ENCODE data around the gene SCN3B. TPM values are rescaled to one million over a fixed set of nuclear protein-coding genes. Genes with fewer than 3 reads are reported as not detected.

SCN3B gene
- total and polyA plus RNA-seq, 4 donors = 0.05 to 0.17 (median 0.05) TPM; not detected in 1

GRCh38 chr11:123696183-123696582 lies 41.8 kb upstream of the SCN3B start:
- no peak for TF ChIP-seq TAF1 (conservative IDR thresholded peaks at IDR 0.05)
- TF ChIP-seq RXRA (IDR thresholded peaks at IDR 0.05) = no peak
- no peak for TF ChIP-seq ATF3 (IDR thresholded peaks at IDR 0.05)
- no peak for TF ChIP-seq ZBTB33 (IDR thresholded peaks at IDR 0.05)
- TF ChIP-seq SP1 (IDR thresholded peaks at IDR 0.05) = no peak
- TF ChIP-seq MAX (IDR thresholded peaks at IDR 0.05) = no peak
- TF ChIP-seq FOXA2 (IDR thresholded peaks at IDR 0.05) = no peak
- TF ChIP-seq JUND (IDR thresholded peaks at IDR 0.05) = no peak
- no peak for TF ChIP-seq HNF4A (conservative IDR thresholded peaks at IDR 0.05)
- no peak for TF ChIP-seq GABPA (IDR thresholded peaks at IDR 0.05 in 1 of 2, conservative IDR thresholded peaks at IDR 0.05 in 1 of 2)
- no peak for TF ChIP-seq RAD21 (IDR thresholded peaks at IDR 0.05)
- no peak for TF ChIP-seq NR2F2 (IDR thresholded peaks at IDR 0.05)
- TF ChIP-seq HNF4G (IDR thresholded peaks at IDR 0.05) = no peak
- TF ChIP-seq CTCF (IDR thresholded peaks at IDR 0.05; ENCODE audit: low read depth, low read length, missing input control) = no peak
- no peak for TF ChIP-seq FOXA1 (IDR thresholded peaks at IDR 0.05)
- TF ChIP-seq REST (IDR thresholded peaks at IDR 0.05) = no peak
- no peak for TF ChIP-seq EGR1 (IDR thresholded peaks at IDR 0.05; ENCODE audit: low read depth in 2 of 2)
- no peaks in the 10 kb centered on the region for H3K4me1 ChIP-seq (ENCODE audit: control insufficient read depth in 4 of 4, insufficient read depth in 4 of 4, low read length in 3 of 4)
- peaks cover 0 to 8% (median 0%) of the 10 kb centered on the region in 4 donors for H3K27me3 ChIP-seq (ENCODE audit: control insufficient read depth in 4 of 4, insufficient read depth in 4 of 4, low read length in 3 of 4)
- H3K9me3 ChIP-seq (ENCODE audit: control insufficient read depth in 4 of 4, low read length in 3 of 4) = no peaks in the 10 kb centered on the region
- no peaks in the 10 kb centered on the region for H3K36me3 ChIP-seq (ENCODE audit: control insufficient read depth in 4 of 4, insufficient read depth in 3 of 4, low read depth in 1 of 4, low read length in 3 of 4)
- no peak overlapping the region for H3K27ac ChIP-seq (ENCODE audit: low read depth in 1 of 2, low read length in 2 of 2)
- DNase-seq (ENCODE audit: low spot score) = no peak
- H3K9ac ChIP-seq (ENCODE audit: low read depth in 1 of 2, low read length in 2 of 2) = no peak overlapping the region
- no peak overlapping the region for H3K4me3 ChIP-seq (ENCODE audit: low read depth in 1 of 3, low read length in 3 of 3)
- 91% methylated on average over 2 of the region's 2 CpGs for WGBS

GRCh38 chr11:123695231-123695630 lies 40.8 kb upstream of the SCN3B start:
- Histone ChIP-seq H3K4me3 (ENCODE audit: low read depth in 1 of 3, low read length in 3 of 3) (no peak overlapping the region), H3K27ac (ENCODE audit: low read depth in 1 of 2, low read length in 2 of 2) (no peak overlapping the region), H3K4me1 (ENCODE audit: control insufficient read depth in 4 of 4, insufficient read depth in 4 of 4, low read length in 3 of 4) (no peaks in the 10 kb centered on the region), H3K9ac (ENCODE audit: low read depth in 1 of 2, low read length in 2 of 2) (no peak overlapping the region), H3K9me3 (ENCODE audit: control insufficient read depth in 4 of 4, low read length in 3 of 4) (no peaks in the 10 kb centered on the region), H3K27me3 (ENCODE audit: control insufficient read depth in 4 of 4, insufficient read depth in 4 of 4, low read length in 3 of 4) (peaks cover 0 to 8% (median 0%) of the 10 kb centered on the region in 4 donors), H3K36me3 (ENCODE audit: control insufficient read depth in 4 of 4, insufficient read depth in 3 of 4, low read depth in 1 of 4, low read length in 3 of 4) (no peaks in the 10 kb centered on the region)
- no peak for DNase-seq (ENCODE audit: low spot score)
- 84% methylated on average over 9 of the region's 9 CpGs for WGBS
- TF ChIP-seq FOXA2 (IDR thresholded peaks at IDR 0.05) (no peak), SP1 (IDR thresholded peaks at IDR 0.05) (no peak), YY1 (IDR thresholded peaks at IDR 0.05) (no peak), HNF4A (conservative IDR thresholded peaks at IDR 0.05) (no peak), NR2F2 (IDR thresholded peaks at IDR 0.05) (no peak), ZBTB33 (IDR thresholded peaks at IDR 0.05) (no peak), RXRA (IDR thresholded peaks at IDR 0.05) (no peak), GABPA (IDR thresholded peaks at IDR 0.05 in 1 of 2, conservative IDR thresholded peaks at IDR 0.05 in 1 of 2) (no peak), TAF1 (conservative IDR thresholded peaks at IDR 0.05) (no peak), CTCF (IDR thresholded peaks at IDR 0.05; ENCODE audit: low read depth, low read length, missing input control) (no peak)

Measured in liver (tissue), 9 donors.